Measurements from ENCODE around the gene LRRC72.
"Not testable (repeated sequence)": the region's sequence is repeated elsewhere in the genome, so short reads cannot be mapped to it uniquely, and the experiment has no call there.

Gene LRRC72

DNA sequence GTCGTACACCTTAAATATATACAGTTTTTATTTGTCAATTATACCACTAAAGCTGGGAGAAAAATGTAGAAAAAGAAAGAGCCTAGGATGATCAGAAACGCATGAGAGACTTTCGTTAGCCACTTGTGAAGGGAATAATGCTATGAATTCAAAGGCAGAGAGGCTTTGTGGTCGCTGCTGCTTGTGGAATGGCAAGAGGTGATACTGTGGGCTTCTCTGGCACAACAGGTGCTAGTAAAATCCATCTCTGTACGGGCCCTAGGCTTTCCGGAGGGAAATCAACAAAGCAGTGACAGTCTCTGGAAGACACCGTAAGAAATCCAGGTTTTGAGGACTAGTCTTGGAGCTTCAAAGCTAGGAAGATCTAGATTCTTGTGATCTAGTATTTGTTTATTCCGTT lies 52.6 kb downstream of the LRRC72 start:
- DNase-seq, result no peak
- TF ChIP-seq POLR2A (IDR thresholded peaks at IDR 0.05; ENCODE audit: low read length) (no peak), GATA1 (IDR thresholded peaks at IDR 0.05; ENCODE audit: low read depth, low read length) (no peak)

DNA sequence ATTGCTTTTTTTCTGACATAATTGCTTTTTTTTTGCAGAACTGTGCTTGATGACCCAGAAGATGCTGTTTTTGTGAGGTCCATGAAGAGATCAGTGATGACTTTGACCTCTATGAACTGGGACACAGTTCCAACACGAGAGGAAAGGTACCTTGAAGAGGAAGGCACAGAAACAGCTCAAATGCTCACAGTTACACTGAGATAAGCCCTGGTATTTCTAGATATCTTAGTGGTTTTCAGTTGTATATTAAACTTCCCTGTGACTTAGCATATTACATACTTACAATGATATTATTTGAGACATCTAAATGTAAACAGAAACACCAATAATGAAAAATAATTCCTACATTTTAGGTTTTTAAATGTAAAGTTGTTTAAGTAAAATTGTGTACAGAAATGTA lies 54.7 kb downstream of the LRRC72 start:
- TF ChIP-seq GATA1 (IDR thresholded peaks at IDR 0.05; ENCODE audit: low read depth, low read length) (no peak), POLR2A (IDR thresholded peaks at IDR 0.05; ENCODE audit: low read length) (no peak)
- DNase-seq, result no peak

DNA sequence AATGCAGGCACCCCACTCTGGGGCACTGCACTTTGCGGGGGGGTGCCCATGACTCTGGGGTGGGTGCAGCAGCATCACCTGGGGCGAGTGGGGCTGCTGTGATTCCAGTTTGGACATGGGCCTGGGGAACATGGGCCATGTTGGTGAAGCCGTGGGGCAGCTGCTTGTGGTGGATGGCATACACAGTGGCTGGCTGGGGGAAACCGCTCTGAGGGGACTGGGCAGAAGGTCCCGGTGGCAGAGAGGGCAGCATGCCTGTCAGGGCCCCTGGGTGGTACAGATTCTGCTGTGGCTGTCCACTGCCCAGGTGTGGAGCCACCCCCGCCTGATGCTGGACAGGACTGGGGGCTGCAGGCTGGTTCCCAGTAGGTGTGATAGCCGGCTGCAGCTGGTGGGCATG lies 57.2 kb downstream of the LRRC72 start:
- TF ChIP-seq GATA1 (IDR thresholded peaks at IDR 0.05; ENCODE audit: low read depth, low read length) (no peak), POLR2A (IDR thresholded peaks at IDR 0.05; ENCODE audit: low read length) (no peak)
- DNase-seq, result no peak

GRCh38 chr7:16585540-16585939 lies 58.9 kb downstream of the LRRC72 start:
- TF ChIP-seq POLR2A (IDR thresholded peaks at IDR 0.05; ENCODE audit: low read length), result no peak
- no peak for TF ChIP-seq GATA1 (IDR thresholded peaks at IDR 0.05; ENCODE audit: low read depth, low read length)
- no peak for DNase-seq

DNA sequence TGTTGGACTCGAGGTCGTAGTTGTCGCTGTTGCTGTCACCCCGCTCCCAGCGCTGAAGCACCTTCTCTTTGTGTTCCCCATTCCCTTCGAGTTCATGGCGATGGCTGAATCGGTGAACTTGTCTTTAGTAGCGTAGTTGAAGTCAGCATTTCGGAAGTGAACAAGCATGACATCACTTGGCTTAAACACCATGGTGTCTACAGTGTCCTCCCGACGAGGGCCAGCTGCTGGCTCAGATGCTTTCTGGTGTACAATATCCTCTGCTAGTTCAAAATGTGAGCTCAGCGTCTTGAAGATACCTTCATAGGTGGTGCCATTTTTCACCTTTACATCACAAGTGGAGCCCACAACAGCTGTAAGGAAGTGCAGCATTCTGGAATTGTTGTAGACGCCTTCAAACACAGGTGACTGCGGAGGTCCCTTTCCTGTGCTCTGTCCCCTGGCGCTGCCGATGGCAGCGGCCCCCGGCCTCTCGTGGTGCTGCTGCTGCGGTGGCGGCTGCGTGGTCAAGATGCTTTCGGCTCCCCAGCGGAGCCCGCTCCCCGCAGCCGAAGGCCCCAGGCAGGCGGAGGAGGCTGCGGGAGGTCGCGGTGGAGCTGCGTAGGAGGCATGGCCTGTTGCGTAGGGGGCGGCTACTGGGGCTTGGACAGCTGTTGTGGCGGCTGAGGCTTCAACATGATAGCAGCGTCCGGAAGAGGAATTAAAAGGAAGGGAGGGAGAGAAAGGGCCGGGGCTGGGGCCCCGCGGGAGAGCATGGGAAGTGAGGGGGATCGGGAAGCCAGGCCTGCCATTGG lies 59.7 kb downstream of the LRRC72 start:
- no peak for DNase-seq
- TF ChIP-seq GATA1 (IDR thresholded peaks at IDR 0.05; ENCODE audit: low read depth, low read length), result no peak
- no peak for TF ChIP-seq POLR2A (IDR thresholded peaks at IDR 0.05; ENCODE audit: low read length)

- no peak for DNase-seq
- TF ChIP-seq GATA1 (IDR thresholded peaks at IDR 0.05; ENCODE audit: low read depth, low read length) (no peak), POLR2A (IDR thresholded peaks at IDR 0.05; ENCODE audit: low read length) (no peak)
These were observed 60.5 kb downstream of the LRRC72 start for GRCh38 chr7:16587129-16587528.

- TF ChIP-seq GATA1 (IDR thresholded peaks at IDR 0.05; ENCODE audit: low read depth, low read length), result no peak
- no peak for TF ChIP-seq POLR2A (IDR thresholded peaks at IDR 0.05; ENCODE audit: low read length)
- DNase-seq, result no peak
These were observed 61.2 kb downstream of the LRRC72 start for GRCh38 chr7:16587790-16588189.

GRCh38 chr7:16589881-16590280 lies 63.3 kb downstream of the LRRC72 start:
- TF ChIP-seq POLR2A (IDR thresholded peaks at IDR 0.05; ENCODE audit: low read length) (no peak), GATA1 (IDR thresholded peaks at IDR 0.05; ENCODE audit: low read depth, low read length) (no peak)
- no peak for DNase-seq

- no peak for TF ChIP-seq GATA1 (IDR thresholded peaks at IDR 0.05; ENCODE audit: low read depth, low read length)
- no peak for TF ChIP-seq POLR2A (IDR thresholded peaks at IDR 0.05; ENCODE audit: low read length)
- DNase-seq, result peak in 1 of 2 experiments; percentile 33
These were observed 63.8 kb downstream of the LRRC72 start for GRCh38 chr7:16590424-16590823.

GRCh38 chr7:16592395-16592794 lies 65.8 kb downstream of the LRRC72 start:
- no peak for DNase-seq

GRCh38 chr7:16594061-16594460 lies 67.4 kb downstream of the LRRC72 start:
- no peak for DNase-seq

More at GRCh38 chr7:16592395-16592794, 65.8 kb downstream of the LRRC72 start:
- no peak for TF ChIP-seq GATA1 (IDR thresholded peaks at IDR 0.05; ENCODE audit: low read depth, low read length)
- TF ChIP-seq POLR2A (IDR thresholded peaks at IDR 0.05; ENCODE audit: low read length), result no peak

DNA sequence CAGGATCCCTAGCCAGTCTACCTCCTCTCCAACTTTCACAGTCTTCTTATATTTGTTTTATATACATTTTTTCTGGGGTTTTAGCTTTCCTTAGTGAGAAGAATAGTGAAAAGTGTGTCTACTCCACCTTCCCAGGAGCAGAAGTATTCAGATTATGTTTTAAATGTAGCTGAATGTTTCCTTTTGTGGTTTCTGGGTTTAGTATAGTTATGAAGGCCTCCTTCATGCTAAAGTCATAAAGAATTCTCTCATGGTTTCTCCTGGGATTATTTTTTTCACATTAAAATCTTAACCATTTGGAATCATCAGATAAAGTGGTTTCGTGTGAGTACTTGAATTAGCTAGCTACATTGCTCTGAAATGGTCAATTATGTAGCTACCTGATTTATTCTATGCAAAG lies 68.1 kb downstream of the LRRC72 start:
- DNase-seq, result no peak
- TF ChIP-seq POLR2A (IDR thresholded peaks at IDR 0.05; ENCODE audit: low read length) (no peak), GATA1 (IDR thresholded peaks at IDR 0.05; ENCODE audit: low read depth, low read length) (no peak)

More at GRCh38 chr7:16594061-16594460, 67.4 kb downstream of the LRRC72 start:
- TF ChIP-seq POLR2A (IDR thresholded peaks at IDR 0.05; ENCODE audit: low read length) (no peak), GATA1 (IDR thresholded peaks at IDR 0.05; ENCODE audit: low read depth, low read length) (no peak)

DNA sequence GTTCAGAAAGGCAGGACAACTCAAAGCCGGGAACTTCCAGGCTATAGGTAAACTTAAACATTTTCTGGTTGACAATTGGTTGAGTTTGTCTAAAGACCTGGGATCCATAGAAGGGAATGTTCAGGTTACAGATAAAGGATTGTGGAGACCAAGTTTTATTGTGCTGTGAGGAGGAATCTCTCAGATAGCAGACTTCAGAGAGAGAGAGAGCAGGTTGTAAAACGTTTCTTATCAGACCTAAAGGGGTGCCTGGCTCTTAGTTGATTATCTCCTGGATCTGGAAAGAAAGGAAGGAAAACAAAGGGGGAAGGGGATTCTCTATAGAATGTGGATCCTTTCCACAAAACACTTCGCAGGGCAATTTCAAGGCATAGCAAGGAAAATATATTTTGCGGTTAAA lies 69.0 kb downstream of the LRRC72 start:
- DNase-seq, result not testable (repeated sequence)

GRCh38 chr7:16598015-16598414 lies 71.4 kb downstream of the LRRC72 start:
- DNase-seq, result no peak
- TF ChIP-seq GATA1 (IDR thresholded peaks at IDR 0.05; ENCODE audit: low read depth, low read length), result no peak
- no peak for TF ChIP-seq POLR2A (IDR thresholded peaks at IDR 0.05; ENCODE audit: low read length)

DNA sequence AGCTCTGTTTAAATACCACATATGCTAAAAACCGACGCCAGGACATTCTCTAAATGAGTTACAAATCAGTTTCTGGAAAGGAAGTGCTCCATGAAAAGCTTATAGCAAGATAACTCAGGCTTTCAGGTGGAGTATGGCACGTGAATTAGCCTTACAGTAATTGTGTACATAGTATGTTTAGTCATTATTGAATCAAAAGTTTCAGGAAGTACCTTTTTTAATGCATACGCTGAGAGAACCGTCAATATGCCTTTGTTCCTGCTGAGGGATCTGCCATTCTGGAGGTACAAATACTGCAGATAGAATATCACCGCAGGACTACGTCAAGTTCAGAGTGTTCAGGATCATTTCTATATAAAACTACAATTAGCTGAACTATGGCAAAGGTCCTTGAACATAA lies 73.2 kb downstream of the LRRC72 start:
- no peak for DNase-seq

More for the DNA sequence above, 73.2 kb downstream of the LRRC72 start:
- no peak for TF ChIP-seq POLR2A (IDR thresholded peaks at IDR 0.05; ENCODE audit: low read length)
- no peak for TF ChIP-seq GATA1 (IDR thresholded peaks at IDR 0.05; ENCODE audit: low read depth, low read length)

Measured in erythroblast (primary cell).